Measurements from ENCODE around the gene IMPDH1. TPM values are rescaled to one million over a fixed set of nuclear protein-coding genes. Genes with fewer than 3 reads are reported as not detected.

The IMPDH1 gene
- total and polyA plus RNA-seq, 4 donors, result 2.4 to 11.1 (median 5.2) TPM

DNA sequence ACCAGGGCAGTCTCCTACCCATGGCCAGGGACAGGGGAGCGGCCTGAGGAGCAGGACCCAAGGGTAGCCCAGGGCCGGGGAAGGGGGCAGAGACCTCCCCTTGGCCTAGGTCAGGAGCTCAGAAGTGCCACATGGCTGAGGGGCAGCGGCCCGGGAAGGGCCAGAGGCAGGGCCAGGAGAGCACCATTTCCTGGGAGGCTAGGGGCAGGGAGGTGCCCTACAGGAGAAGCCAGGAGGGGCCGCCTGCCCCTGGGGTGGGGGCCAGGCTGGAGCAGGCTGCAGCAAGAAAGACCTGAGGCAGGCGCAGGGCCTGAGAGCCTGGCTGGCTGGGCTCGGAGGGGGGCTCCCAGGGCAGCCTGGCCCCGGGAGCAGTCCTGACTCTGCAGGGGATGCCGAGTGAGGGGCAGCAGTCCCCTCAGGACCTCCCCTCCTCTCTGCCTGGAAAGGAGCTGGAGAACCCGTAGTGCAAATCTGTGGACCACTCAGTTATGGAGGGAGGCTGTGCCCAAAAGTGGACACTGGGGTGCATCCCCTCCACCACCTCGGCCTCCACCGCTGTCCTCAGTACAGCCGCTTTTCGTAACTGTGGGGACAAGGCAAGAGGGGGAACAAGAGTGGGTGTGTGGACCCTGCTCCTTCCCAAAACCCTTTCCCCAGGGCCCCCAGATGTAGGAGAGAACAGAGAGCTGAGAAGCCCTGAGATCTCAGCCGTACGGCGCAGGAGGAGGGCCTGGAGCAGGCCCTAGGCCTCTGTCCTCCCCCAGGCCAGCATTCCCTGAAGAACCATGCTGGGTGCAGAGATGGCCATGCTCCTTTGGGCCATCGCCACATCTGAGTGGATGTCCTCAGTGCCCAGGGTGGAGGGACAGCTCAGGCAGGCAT, 17.1 kb downstream of the IMPDH1 start:
- TF ChIP-seq, protein P1, sequence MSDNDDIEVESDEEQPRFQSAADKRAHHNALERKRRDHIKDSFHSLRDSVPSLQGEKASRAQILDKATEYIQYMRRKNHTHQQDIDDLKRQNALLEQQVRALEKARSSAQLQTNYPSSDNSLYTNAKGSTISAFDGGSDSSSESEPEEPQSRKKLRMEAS (IDR thresholded peaks at IDR 0.05), result no peak
- H3K4me3 ChIP-seq (ENCODE audit: low read depth in 1 of 3, low read length in 3 of 3), result no peak overlapping the region
- WGBS, result 95% methylated on average over 18 of the region's 18 CpGs
- no peaks in the 10 kb centered on the region for H3K27me3 ChIP-seq (ENCODE audit: control insufficient read depth in 4 of 4, insufficient read depth in 4 of 4, low read length in 3 of 4)
- H3K36me3 ChIP-seq (ENCODE audit: control insufficient read depth in 4 of 4, insufficient read depth in 3 of 4, low read depth in 1 of 4, low read length in 3 of 4), result peaks cover 0 to 4% (median 0%) of the 10 kb centered on the region in 4 donors
- DNase-seq (ENCODE audit: low spot score), result no peak
- H3K27ac ChIP-seq (ENCODE audit: low read depth in 1 of 2, low read length in 2 of 2), result no peak overlapping the region
- no peaks in the 10 kb centered on the region for H3K4me1 ChIP-seq (ENCODE audit: control insufficient read depth in 4 of 4, insufficient read depth in 4 of 4, low read length in 3 of 4)
- H3K9me3 ChIP-seq (ENCODE audit: control insufficient read depth in 4 of 4, low read length in 3 of 4), result no peaks in the 10 kb centered on the region
- no peak overlapping the region for H3K9ac ChIP-seq (ENCODE audit: low read depth in 1 of 2, low read length in 2 of 2)

DNA sequence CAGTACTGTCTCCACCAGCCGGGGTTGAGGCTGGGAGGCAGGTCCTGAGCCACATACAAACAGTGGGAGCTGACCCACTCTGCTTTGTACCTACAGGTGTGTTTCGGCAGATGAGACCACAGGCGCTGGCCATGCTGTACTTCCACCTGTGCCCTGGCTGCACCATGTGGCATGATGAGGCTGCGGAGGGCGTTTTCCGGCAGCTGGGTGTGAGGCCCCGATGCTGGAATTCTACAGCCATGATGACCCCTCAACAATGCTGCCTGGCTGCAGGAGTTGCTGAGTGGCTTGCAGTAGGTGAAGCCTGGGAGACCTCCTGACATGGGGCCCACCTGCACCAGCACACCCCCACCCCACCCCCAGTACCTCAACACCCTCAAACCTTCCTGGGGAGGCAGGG, 18.0 kb downstream of the IMPDH1 start:
- no peaks in the 10 kb centered on the region for H3K27me3 ChIP-seq (ENCODE audit: control insufficient read depth in 4 of 4, insufficient read depth in 4 of 4, low read length in 3 of 4)
- WGBS, result 95% methylated on average over 7 of the region's 7 CpGs
- H3K4me1 ChIP-seq (ENCODE audit: control insufficient read depth in 4 of 4, insufficient read depth in 4 of 4, low read length in 3 of 4), result no peaks in the 10 kb centered on the region
- H3K9ac ChIP-seq (ENCODE audit: low read depth in 1 of 2, low read length in 2 of 2), result no peak overlapping the region
- peaks cover 0 to 4% (median 0%) of the 10 kb centered on the region in 4 donors for H3K36me3 ChIP-seq (ENCODE audit: control insufficient read depth in 4 of 4, insufficient read depth in 3 of 4, low read depth in 1 of 4, low read length in 3 of 4)
- no peak for DNase-seq (ENCODE audit: low spot score)
- no peak overlapping the region for H3K27ac ChIP-seq (ENCODE audit: low read depth in 1 of 2, low read length in 2 of 2)
- H3K4me3 ChIP-seq (ENCODE audit: low read depth in 1 of 3, low read length in 3 of 3), result no peak overlapping the region
- TF ChIP-seq GABPA (IDR thresholded peaks at IDR 0.05 in 1 of 2, conservative IDR thresholded peaks at IDR 0.05 in 1 of 2) (no peak), TAF1 (conservative IDR thresholded peaks at IDR 0.05) (no peak), YY1 (IDR thresholded peaks at IDR 0.05) (no peak), JUND (IDR thresholded peaks at IDR 0.05) (no peak), EGR1 (IDR thresholded peaks at IDR 0.05; ENCODE audit: low read depth in 2 of 2) (no peak), FOXA2 (IDR thresholded peaks at IDR 0.05) (no peak), HNF4A (conservative IDR thresholded peaks at IDR 0.05) (no peak), RAD21 (IDR thresholded peaks at IDR 0.05) (no peak), HNF4G (IDR thresholded peaks at IDR 0.05) (no peak), NR2F2 (IDR thresholded peaks at IDR 0.05) (no peak)
- TF ChIP-seq, protein P2, sequence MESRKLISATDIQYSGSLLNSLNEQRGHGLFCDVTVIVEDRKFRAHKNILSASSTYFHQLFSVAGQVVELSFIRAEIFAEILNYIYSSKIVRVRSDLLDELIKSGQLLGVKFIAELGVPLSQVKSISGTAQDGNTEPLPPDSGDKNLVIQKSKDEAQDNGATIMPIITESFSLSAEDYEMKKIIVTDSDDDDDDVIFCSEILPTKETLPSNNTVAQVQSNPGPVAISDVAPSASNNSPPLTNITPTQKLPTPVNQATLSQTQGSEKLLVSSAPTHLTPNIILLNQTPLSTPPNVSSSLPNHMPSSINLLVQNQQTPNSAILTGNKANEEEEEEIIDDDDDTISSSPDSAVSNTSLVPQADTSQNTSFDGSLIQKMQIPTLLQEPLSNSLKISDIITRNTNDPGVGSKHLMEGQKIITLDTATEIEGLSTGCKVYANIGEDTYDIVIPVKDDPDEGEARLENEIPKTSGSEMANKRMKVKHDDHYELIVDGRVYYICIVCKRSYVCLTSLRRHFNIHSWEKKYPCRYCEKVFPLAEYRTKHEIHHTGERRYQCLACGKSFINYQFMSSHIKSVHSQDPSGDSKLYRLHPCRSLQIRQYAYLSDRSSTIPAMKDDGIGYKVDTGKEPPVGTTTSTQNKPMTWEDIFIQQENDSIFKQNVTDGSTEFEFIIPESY (IDR thresholded peaks at IDR 0.05), result no peak
- TF ChIP-seq, protein P3, sequence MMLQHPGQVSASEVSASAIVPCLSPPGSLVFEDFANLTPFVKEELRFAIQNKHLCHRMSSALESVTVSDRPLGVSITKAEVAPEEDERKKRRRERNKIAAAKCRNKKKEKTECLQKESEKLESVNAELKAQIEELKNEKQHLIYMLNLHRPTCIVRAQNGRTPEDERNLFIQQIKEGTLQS (IDR thresholded peaks at IDR 0.05), result no peak
- TF ChIP-seq, protein P1 (IDR thresholded peaks at IDR 0.05), result no peak
- TF ChIP-seq, protein P4, sequence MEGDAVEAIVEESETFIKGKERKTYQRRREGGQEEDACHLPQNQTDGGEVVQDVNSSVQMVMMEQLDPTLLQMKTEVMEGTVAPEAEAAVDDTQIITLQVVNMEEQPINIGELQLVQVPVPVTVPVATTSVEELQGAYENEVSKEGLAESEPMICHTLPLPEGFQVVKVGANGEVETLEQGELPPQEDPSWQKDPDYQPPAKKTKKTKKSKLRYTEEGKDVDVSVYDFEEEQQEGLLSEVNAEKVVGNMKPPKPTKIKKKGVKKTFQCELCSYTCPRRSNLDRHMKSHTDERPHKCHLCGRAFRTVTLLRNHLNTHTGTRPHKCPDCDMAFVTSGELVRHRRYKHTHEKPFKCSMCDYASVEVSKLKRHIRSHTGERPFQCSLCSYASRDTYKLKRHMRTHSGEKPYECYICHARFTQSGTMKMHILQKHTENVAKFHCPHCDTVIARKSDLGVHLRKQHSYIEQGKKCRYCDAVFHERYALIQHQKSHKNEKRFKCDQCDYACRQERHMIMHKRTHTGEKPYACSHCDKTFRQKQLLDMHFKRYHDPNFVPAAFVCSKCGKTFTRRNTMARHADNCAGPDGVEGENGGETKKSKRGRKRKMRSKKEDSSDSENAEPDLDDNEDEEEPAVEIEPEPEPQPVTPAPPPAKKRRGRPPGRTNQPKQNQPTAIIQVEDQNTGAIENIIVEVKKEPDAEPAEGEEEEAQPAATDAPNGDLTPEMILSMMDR (IDR thresholded peaks at IDR 0.05; ENCODE audit: low read depth, low read length, missing input control), result no peak
- TF ChIP-seq, protein P5, sequence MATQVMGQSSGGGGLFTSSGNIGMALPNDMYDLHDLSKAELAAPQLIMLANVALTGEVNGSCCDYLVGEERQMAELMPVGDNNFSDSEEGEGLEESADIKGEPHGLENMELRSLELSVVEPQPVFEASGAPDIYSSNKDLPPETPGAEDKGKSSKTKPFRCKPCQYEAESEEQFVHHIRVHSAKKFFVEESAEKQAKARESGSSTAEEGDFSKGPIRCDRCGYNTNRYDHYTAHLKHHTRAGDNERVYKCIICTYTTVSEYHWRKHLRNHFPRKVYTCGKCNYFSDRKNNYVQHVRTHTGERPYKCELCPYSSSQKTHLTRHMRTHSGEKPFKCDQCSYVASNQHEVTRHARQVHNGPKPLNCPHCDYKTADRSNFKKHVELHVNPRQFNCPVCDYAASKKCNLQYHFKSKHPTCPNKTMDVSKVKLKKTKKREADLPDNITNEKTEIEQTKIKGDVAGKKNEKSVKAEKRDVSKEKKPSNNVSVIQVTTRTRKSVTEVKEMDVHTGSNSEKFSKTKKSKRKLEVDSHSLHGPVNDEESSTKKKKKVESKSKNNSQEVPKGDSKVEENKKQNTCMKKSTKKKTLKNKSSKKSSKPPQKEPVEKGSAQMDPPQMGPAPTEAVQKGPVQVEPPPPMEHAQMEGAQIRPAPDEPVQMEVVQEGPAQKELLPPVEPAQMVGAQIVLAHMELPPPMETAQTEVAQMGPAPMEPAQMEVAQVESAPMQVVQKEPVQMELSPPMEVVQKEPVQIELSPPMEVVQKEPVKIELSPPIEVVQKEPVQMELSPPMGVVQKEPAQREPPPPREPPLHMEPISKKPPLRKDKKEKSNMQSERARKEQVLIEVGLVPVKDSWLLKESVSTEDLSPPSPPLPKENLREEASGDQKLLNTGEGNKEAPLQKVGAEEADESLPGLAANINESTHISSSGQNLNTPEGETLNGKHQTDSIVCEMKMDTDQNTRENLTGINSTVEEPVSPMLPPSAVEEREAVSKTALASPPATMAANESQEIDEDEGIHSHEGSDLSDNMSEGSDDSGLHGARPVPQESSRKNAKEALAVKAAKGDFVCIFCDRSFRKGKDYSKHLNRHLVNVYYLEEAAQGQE (IDR thresholded peaks at IDR 0.05), result no peak
- H3K9me3 ChIP-seq (ENCODE audit: control insufficient read depth in 4 of 4, low read length in 3 of 4), result no peaks in the 10 kb centered on the region
